ENCODE data around the gene AMPH. TPM values are rescaled to one million over a fixed set of nuclear protein-coding genes. Genes with fewer than 3 reads are reported as not detected.

AMPH gene
- total RNA-seq, 1 donor from 2014 or later, result 1.8 TPM

DNA sequence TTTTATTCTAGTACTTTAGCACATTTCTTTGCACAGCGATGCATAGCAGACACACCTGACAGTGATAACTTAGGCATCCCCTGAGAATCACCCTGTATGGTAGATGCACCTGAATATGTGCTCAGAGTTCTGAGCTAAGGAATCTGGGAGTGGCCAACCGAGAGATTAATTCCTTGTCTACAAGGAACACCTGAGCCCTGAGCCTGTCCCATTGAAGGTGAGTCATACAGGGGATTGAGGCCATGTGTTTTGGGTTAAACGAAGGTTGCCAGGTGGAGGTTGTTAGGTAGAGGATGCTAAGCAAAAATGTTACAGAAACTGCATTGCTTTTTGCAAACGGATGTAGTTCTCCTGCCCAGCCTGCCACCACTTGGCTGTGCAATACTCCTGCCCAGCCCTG lies 128.9 kb downstream of the AMPH start:
- DNase-seq (ENCODE audit: low spot score, unreplicated experiment), result no peak
- TF ChIP-seq CTCF (IDR thresholded peaks at IDR 0.05; ENCODE audit: unreplicated experiment), result no peak
- Mint-ChIP-seq H3K27me3 (peaks cover 17% of the 10 kb centered on the region), H3K36me3 (ENCODE audit: insufficient read depth) (no peaks in the 10 kb centered on the region), H3K27ac (no peak overlapping the region), H3K9me3 (ENCODE audit: low read depth) (no peaks in the 10 kb centered on the region), H3K4me3 (ENCODE audit: low read depth) (no peak overlapping the region), H3K4me1 (ENCODE audit: low read depth) (no peaks in the 10 kb centered on the region)

DNA sequence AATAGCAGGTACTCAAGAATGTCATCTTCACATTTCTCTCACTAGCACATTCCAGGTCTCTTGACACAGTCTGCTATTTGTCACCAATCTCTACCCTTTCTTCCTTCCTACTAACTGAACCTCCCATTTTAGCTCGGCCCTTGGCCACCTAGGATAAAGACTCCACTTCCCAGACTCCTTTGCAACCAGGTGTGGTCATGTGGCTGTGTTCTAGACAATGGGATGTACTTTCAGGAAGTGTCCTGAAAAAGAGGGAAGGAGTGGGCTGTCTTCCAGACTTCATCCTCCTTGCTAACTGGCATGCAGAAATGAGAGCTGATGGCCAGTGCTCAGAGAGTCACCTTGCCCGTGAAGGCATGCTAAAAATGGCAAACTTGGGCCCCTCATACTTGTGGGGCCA lies 139.2 kb downstream of the AMPH start:
- TF ChIP-seq CTCF (IDR thresholded peaks at IDR 0.05; ENCODE audit: unreplicated experiment), result no peak
- H3K36me3 Mint-ChIP-seq (ENCODE audit: insufficient read depth), result no peaks in the 10 kb centered on the region
- no peaks in the 10 kb centered on the region for H3K4me1 Mint-ChIP-seq (ENCODE audit: low read depth)
- H3K27ac Mint-ChIP-seq, result no peak overlapping the region
- H3K4me3 Mint-ChIP-seq (ENCODE audit: low read depth), result no peak overlapping the region
- no peak for DNase-seq (ENCODE audit: low spot score, unreplicated experiment)
- peaks cover 3% of the 10 kb centered on the region for H3K27me3 Mint-ChIP-seq
- H3K9me3 Mint-ChIP-seq (ENCODE audit: low read depth), result no peaks in the 10 kb centered on the region

DNA sequence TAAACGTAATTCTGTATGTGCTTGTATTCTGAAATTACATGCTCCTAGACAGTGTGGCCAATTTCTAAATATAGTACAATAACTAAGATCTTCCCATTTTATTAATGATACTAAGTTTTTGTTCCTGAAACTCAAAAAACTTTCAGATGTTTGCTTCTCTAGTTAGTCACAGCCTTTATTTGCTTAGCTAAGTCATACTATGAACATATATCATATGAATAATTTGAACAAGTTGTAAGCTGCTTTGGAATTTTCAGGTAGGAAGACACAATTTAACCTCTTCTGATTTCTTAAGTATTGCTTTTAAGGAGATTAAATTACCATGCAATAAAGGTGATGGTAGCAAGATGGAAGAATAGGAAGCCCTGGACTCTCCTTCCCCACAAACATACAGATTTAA lies 148.7 kb downstream of the AMPH start:
- TF ChIP-seq CTCF (IDR thresholded peaks at IDR 0.05; ENCODE audit: unreplicated experiment), result no peak
- Mint-ChIP-seq H3K27ac (no peak overlapping the region), H3K4me3 (ENCODE audit: low read depth) (no peak overlapping the region), H3K36me3 (ENCODE audit: insufficient read depth) (no peaks in the 10 kb centered on the region), H3K9me3 (ENCODE audit: low read depth) (no peaks in the 10 kb centered on the region), H3K27me3 (no peaks in the 10 kb centered on the region), H3K4me1 (ENCODE audit: low read depth) (no peaks in the 10 kb centered on the region)
- DNase-seq (ENCODE audit: low spot score, unreplicated experiment), result no peak

DNA sequence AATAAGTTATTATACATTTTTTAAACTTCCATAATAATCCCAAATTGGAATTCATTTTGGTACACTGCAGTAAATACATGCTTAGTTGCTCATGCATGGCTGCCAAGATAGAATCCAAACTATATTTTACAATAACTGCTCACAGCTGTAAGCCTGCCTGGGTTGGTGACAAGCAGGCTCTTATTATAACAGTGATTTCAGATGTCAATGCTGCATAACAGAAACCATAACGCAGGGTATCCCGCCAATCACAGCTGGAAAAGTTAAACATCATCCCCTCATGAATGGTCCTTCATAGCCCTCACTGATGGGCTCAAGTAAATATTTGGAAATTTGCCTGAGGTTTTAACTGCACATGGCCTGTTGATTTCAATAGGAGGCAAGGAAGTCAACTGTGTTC lies 149.8 kb downstream of the AMPH start:
- Mint-ChIP-seq H3K36me3 (ENCODE audit: insufficient read depth) (no peaks in the 10 kb centered on the region), H3K4me3 (ENCODE audit: low read depth) (no peak overlapping the region), H3K27me3 (no peaks in the 10 kb centered on the region), H3K4me1 (ENCODE audit: low read depth) (no peaks in the 10 kb centered on the region), H3K9me3 (ENCODE audit: low read depth) (no peaks in the 10 kb centered on the region), H3K27ac (no peak overlapping the region)
- TF ChIP-seq CTCF (IDR thresholded peaks at IDR 0.05; ENCODE audit: unreplicated experiment), result no peak
- no peak for DNase-seq (ENCODE audit: low spot score, unreplicated experiment)

- TF ChIP-seq CTCF (IDR thresholded peaks at IDR 0.05; ENCODE audit: unreplicated experiment), result no peak
- Mint-ChIP-seq H3K4me3 (ENCODE audit: low read depth) (no peak overlapping the region), H3K4me1 (ENCODE audit: low read depth) (no peaks in the 10 kb centered on the region), H3K9me3 (ENCODE audit: low read depth) (no peaks in the 10 kb centered on the region), H3K27me3 (no peaks in the 10 kb centered on the region), H3K36me3 (ENCODE audit: insufficient read depth) (no peaks in the 10 kb centered on the region), H3K27ac (no peak overlapping the region)
- no peak for DNase-seq (ENCODE audit: low spot score, unreplicated experiment)
Observed at GRCh38 chr7:38478404-38478803, 152.8 kb downstream of the AMPH start.

All from progenitor cell of endocrine pancreas (in vitro differentiated cells).